ENCODE measurements around the gene ABCB9. TPM values are rescaled to one million over a fixed set of nuclear protein-coding genes. Genes with fewer than 3 reads are reported as not detected.

Gene ABCB9
- total RNA-seq, 1 donor from 2014 or later = 9.6 TPM

DNA sequence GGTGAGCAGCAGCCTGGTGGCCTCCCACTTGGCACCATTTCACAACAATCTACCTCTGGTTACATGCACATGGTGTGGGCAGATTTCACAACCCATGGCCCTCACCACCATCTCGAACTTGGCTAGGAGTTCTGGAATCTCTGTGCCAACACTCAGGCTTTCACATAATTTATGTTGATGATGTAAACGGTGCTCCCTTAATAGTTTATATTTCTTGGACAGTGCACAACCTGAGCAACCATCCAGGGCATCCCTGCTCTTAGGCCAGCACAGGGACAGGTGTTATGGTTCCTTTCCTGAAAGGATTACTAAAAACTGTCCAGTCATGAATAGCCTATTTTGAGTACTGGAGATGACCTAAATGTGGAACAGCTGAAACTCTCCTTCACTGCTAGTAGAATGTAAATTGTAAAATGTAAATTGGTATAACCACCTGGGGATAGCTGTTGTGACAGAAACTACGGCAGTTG, 28.6 kb downstream of the ABCB9 start:
- no peaks in the 10 kb centered on the region for H3K27me3 Mint-ChIP-seq
- TF ChIP-seq, protein P1, sequence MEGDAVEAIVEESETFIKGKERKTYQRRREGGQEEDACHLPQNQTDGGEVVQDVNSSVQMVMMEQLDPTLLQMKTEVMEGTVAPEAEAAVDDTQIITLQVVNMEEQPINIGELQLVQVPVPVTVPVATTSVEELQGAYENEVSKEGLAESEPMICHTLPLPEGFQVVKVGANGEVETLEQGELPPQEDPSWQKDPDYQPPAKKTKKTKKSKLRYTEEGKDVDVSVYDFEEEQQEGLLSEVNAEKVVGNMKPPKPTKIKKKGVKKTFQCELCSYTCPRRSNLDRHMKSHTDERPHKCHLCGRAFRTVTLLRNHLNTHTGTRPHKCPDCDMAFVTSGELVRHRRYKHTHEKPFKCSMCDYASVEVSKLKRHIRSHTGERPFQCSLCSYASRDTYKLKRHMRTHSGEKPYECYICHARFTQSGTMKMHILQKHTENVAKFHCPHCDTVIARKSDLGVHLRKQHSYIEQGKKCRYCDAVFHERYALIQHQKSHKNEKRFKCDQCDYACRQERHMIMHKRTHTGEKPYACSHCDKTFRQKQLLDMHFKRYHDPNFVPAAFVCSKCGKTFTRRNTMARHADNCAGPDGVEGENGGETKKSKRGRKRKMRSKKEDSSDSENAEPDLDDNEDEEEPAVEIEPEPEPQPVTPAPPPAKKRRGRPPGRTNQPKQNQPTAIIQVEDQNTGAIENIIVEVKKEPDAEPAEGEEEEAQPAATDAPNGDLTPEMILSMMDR (conservative IDR thresholded peaks at IDR 0.05) = no peak
- H3K9me3 Mint-ChIP-seq = no peaks in the 10 kb centered on the region

DNA sequence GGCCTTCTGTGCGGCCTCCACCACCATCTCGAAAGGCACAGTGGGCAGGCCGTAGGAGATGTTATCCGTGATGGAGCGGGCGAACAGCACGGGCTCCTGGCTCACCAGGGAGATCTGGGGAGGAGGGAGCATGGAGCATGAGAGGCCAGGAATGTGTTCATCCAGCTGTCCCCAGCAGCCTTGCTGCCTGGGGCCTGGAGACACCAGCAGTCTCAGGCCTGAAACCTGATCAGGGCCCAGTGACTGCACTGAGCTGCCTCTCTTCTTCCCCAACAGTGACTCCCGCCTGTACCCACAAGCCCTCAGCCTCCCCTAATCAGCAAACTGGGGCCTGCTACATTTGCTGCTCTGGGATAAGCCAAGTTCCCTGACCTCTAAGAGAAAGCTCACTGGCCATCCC, 30.9 kb downstream of the ABCB9 start:
- TF ChIP-seq, protein P1 (conservative IDR thresholded peaks at IDR 0.05) = no peak
- Mint-ChIP-seq H3K4me3 (no peak overlapping the region), H3K27me3 (no peaks in the 10 kb centered on the region), H3K9me3 (no peaks in the 10 kb centered on the region), H3K36me3 (no peaks in the 10 kb centered on the region), H3K27ac (no peak overlapping the region), H3K4me1 (ENCODE audit: unreplicated experiment) (no peaks in the 10 kb centered on the region)
- DNase-seq (ENCODE audit: extremely low spot score, unreplicated experiment) = no peak

More for the DNA sequence above, 28.6 kb downstream of the ABCB9 start:
- Mint-ChIP-seq H3K36me3 (no peaks in the 10 kb centered on the region), H3K4me1 (ENCODE audit: unreplicated experiment) (peaks cover 1% of the 10 kb centered on the region), H3K4me3 (no peak overlapping the region), H3K27ac (no peak overlapping the region)
- no peak for DNase-seq (ENCODE audit: extremely low spot score, unreplicated experiment)

DNA sequence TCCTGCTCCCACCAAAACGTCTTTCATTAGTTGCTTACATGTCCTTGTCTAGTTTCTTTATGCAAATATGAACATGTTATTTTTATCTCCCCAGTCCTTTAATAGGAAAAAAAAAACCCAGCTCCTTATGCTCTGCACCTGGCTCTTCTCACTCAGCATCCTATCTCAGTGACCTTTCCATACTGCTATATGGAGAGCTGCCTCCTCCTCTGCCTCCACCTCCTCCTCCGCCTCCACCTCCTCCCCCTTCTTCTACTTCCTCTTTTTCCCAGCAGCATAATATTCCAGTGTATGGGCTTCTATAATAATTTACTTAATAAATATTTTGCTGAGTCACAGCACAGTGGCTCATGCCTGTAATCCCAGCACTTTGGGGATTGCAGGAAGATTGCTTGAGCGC, 31.5 kb downstream of the ABCB9 start:
- no peaks in the 10 kb centered on the region for H3K27me3 Mint-ChIP-seq

DNA sequence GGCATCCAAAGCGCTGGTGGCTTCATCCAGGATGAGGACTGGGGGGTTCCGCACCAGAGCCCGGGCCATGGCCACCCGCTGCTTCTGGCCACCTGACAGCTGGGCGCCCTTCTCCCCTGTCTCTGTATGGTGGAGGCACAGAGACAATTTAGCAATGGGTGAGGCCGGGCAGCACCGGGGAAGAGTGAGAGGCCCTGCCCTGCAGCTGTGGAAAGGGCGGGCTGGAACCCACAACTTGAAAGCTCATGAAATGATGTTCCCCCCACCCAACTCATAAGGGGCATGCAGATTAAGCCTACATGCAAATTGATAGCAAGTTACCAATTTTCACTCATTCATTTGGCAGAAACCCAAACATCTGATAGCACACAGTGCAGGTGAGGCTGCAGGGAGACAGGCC, 34.1 kb downstream of the ABCB9 start:
- TF ChIP-seq, protein P1 (conservative IDR thresholded peaks at IDR 0.05) = no peak
- no peaks in the 10 kb centered on the region for H3K27me3 Mint-ChIP-seq
- no peak overlapping the region for H3K27ac Mint-ChIP-seq
- DNase-seq (ENCODE audit: extremely low spot score, unreplicated experiment) = no peak
- H3K36me3 Mint-ChIP-seq = no peaks in the 10 kb centered on the region
- H3K4me3 Mint-ChIP-seq = no peak overlapping the region
- H3K4me1 Mint-ChIP-seq (ENCODE audit: unreplicated experiment) = no peaks in the 10 kb centered on the region
- H3K9me3 Mint-ChIP-seq = no peaks in the 10 kb centered on the region

More for the DNA sequence above, 31.5 kb downstream of the ABCB9 start:
- H3K27ac Mint-ChIP-seq = no peak overlapping the region
- H3K4me3 Mint-ChIP-seq = no peak overlapping the region
- H3K36me3 Mint-ChIP-seq = no peaks in the 10 kb centered on the region
- TF ChIP-seq, protein P1 (conservative IDR thresholded peaks at IDR 0.05) = no peak
- DNase-seq (ENCODE audit: extremely low spot score, unreplicated experiment) = no peak
- H3K9me3 Mint-ChIP-seq = no peaks in the 10 kb centered on the region
- H3K4me1 Mint-ChIP-seq (ENCODE audit: unreplicated experiment) = no peaks in the 10 kb centered on the region

DNA sequence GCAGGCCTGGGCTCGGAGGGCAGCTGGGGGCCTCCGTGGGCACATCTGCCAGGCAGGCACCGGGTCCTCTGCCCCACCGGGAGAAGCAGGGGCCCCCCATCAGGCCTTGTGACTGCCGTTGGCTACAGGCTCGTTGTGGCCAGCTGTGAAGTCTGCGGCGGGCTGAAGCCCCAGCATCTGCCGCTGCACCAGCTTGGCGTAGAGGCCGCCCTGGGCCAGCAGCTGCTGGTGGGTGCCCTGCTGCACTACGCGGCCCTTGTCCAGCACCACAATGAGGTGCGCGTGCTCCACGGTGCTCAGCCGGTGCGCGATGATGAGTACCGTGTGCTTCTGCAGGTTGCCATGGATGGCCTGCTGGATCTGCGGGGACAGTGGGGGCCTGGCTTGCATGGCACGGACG, 36.5 kb downstream of the ABCB9 start:
- no peaks in the 10 kb centered on the region for H3K27me3 Mint-ChIP-seq
- TF ChIP-seq, protein P1 (conservative IDR thresholded peaks at IDR 0.05) = no peak
- no peak overlapping the region for H3K27ac Mint-ChIP-seq
- H3K4me1 Mint-ChIP-seq (ENCODE audit: unreplicated experiment) = no peaks in the 10 kb centered on the region
- no peak overlapping the region for H3K4me3 Mint-ChIP-seq
- DNase-seq (ENCODE audit: extremely low spot score, unreplicated experiment) = no peak
- H3K9me3 Mint-ChIP-seq = no peaks in the 10 kb centered on the region
- no peaks in the 10 kb centered on the region for H3K36me3 Mint-ChIP-seq

DNA sequence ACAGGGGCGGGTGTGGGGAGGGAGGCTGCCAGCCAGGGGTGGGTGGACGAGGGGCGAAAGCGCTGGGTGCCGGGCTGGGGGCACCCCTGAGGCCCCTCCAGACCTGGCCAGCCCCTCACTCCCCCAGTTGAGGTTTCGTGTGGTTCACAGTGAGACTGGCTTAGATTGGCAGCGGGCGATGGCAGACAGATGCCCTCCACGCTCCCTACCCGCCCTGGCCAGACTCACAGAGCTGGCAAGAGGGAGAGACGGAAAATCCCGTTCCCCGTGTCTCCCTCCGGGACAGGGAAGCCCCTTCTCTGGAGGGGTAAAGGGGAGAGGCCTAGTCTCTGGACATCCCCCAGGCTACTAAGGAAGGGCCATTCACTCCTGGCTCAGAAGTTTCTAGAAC, 37.1 kb downstream of the ABCB9 start:
- no peak overlapping the region for H3K27ac Mint-ChIP-seq
- H3K36me3 Mint-ChIP-seq = no peaks in the 10 kb centered on the region
- TF ChIP-seq, protein P1 (conservative IDR thresholded peaks at IDR 0.05) = no peak
- no peaks in the 10 kb centered on the region for H3K4me1 Mint-ChIP-seq (ENCODE audit: unreplicated experiment)
- no peaks in the 10 kb centered on the region for H3K27me3 Mint-ChIP-seq
- no peaks in the 10 kb centered on the region for H3K9me3 Mint-ChIP-seq
- H3K4me3 Mint-ChIP-seq = no peak overlapping the region
- DNase-seq (ENCODE audit: extremely low spot score, unreplicated experiment) = no peak

All from type B pancreatic cell (in vitro differentiated cells).